HG02798 (cell line): ENCODE results near the gene TARBP2.
"Not testable (repeated sequence)": the region's sequence is repeated elsewhere in the genome, so short reads cannot be mapped to it uniquely, and the experiment has no call there.

Experiments
- ATAC-seq: cut with Tn5 transposase; IDR thresholded peaks from one replicate; pipeline ENCODE4 v1.9.1; 2021; ENCODE audit warnings: mild to moderate bottlenecking; ENCODE audit not compliant: unreplicated experiment, poor library complexity

Gene TARBP2

GRCh38 chr12:53550131-53550530, 49.0 kb downstream of the TARBP2 start:
- ATAC-seq = not testable (repeated sequence)

DNA sequence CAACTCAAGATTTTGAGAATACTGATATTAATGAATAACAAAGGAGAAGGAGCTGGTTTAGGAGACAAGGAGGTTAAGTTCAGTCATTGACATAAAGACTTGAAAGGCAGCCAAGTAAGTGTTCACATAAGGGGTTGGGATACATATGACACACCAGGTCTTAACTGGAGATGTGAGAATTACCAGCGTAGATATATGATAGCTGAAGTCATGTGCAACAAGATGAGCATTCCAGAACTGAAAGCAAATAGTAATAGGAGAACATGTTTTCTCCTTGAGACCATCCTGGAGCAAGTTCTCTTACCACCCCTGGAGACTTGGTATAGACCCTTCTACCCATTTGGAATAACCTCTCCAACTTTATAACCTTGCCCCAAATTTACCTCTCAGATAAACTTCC, 49.5 kb downstream of the TARBP2 start:
- no peak for ATAC-seq

- no peak for ATAC-seq
Measured at GRCh38 chr12:53551889-53552291, 50.8 kb downstream of the TARBP2 start.

DNA sequence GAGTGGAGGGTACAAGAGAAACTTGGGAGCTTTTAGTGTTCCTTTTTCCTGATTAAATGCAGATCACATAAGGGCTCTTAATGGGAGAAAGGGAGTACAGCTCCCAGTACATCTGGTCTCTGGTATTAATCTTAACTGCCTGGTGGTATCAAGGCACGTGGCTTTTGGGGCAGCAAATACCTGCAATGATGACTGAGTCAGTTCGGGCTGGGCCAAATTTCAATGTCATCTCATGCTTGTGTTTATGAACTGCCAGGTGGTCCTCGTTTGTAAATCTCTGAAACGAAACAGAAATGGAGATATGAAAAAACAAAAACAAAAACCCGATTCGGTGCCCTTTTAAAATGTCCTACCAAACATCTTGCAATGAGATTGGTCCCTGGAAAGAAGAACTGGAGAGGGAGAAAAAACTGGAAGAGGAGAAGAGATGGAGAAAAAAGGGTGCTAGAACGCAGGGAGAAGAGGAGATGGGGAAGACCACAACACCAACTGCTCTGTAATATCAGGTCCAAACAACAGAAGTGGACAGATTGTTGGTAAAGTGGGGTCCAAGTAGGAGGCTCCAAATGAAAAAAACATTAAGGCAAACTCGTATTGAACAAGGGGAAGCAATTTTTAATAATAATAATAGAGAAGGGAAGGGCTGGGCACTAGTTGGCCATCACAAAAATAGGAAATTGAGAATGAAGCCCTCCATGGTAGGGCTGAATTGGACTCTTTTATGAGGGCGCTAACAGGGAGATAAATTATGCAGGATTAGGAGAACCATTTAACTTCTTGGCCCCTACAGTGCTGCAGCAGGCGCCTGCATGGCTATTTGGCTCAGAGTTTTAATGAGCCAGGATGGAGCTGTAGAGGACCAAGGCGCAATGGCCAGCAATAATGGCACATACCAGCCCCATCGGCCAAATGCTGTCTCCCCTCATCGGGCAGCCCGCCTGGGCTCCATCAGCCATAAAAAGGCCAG, 51.6 kb downstream of the TARBP2 start:
- ATAC-seq = no peak
